ENCODE results near the gene RBM25.

The RBM25 gene

DNA sequence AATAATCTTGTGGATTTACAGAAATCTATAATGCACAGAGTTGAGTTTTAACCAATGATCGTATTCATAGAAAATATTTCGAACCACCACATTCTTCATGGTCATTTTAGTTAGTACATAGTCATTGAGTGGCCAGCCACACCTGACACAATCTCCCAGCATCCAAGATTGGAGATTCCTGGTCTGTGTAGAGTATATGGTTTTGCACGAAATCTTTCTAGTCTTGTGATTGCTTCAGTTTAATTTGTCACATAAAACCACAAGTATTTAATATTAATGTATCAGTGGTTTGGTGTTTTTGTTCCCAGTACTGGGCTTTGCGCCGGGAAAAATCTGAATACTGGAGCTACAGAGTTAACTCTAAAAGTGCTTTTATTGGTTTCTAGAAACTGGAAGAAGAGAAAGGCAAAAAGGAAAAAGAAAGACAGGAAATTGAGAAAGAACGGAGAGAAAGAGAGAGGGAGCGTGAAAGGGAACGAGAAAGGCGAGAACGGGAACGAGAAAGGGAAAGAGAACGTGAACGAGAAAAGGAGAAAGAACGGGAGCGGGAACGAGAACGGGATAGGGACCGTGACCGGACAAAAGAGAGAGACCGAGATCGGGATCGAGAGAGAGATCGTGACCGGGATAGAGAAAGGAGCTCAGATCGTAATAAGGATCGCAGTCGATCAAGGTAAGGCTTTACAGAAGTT, 44.6 kb downstream of the RBM25 start:
- no peak for DNase-seq (ENCODE audit: low read depth in 2 of 2)

DNA sequence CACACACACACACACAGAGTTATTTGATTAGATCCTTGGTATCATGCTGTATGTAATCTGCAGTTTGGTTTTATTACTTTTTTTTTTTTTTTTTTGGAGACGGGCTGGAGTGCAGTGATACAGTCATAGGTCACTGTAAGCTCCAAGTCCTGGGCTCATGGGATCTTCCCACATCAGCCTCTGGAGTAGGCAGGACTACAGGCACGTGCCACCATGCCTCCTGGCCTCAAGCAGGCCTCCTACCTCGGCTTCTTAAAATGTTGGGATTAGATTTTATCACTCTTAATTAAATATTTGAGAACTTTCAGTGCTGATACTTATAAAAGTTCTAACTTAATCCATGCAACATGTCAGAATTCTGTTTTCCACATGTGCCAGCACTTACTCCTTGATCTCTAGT, 46.7 kb downstream of the RBM25 start:
- no peak for DNase-seq (ENCODE audit: low read depth in 2 of 2)

DNA sequence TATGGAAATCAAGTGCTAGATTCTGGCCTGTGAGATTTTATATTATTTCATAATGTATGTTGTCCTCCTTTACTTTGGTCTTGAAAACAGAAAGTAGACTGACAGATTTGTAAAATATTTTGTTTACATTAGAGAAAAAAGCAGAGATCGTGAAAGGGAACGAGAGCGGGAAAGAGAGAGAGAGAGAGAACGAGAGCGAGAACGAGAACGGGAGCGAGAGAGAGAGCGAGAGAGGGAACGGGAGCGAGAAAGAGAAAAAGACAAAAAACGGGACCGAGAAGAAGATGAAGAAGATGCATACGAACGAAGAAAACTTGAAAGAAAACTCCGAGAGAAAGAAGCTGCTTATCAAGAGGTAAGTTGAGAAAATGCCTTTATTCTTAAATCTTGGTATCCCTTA, 47.4 kb downstream of the RBM25 start:
- no peak for DNase-seq (ENCODE audit: low read depth in 2 of 2)

DNA sequence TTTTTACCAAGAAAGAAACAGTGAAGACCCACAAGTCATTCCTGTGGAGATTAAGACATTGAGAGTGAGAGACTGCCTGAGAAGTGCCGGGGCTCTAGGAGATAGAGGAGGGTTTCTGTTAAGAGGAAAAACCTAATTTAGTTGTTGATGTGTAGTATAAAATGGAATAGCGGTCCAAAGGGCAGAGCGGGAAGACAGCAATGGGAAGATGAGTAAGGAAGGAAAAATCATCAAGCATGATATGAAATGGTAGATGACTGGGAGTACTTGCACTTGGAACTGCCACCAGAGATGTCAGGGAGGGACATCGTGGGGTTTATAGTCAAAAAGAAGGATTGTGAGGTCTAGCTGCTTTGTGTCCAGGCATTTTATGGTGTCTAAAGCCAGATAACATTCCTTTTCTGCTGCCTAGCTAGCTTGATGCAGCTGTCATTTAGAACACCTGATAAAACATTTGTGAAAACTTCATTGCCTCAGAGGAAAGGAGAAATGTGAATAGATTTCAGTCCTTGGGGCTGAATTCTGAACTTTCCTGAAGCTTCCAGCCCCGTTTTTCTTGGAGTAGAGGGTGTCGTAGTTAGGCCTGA, 57.8 kb downstream of the RBM25 start:
- DNase-seq (ENCODE audit: low read depth in 2 of 2): no peak

DNA sequence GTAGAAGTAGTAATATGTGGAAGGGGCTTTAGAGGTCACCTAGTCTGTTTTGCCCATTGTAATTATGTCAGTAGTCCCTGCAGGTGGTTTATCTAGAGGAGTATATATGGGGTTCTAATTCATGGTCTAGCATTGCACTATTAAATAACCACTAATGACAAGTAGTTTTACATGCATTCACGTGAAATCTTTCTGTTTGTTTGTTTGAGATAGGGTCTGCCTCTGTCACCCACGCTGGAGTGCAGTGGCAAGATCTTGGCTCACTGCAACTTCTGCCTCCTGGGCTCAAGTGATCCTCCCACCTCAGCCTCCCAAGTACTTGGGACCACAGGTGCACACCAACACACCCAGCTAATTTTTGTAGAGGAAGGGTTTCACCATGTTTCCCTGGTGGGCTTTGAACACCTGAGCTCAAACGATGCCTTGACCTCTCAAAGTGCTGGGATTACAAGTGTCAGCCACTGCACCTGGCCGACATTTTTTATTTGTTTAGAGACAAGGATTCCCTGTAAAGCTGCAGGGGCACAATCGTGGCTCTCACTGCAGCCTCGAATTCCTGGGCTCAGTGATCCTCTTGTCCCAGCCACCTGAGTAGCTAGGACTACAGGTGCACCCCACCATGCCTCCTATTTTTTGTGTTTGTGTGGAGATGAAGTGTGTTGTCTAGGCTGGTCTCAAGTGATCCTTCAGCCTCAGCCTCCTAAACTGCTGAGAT, 66.0 kb downstream of the RBM25 start:
- no peak for DNase-seq (ENCODE audit: low read depth in 2 of 2)

DNA sequence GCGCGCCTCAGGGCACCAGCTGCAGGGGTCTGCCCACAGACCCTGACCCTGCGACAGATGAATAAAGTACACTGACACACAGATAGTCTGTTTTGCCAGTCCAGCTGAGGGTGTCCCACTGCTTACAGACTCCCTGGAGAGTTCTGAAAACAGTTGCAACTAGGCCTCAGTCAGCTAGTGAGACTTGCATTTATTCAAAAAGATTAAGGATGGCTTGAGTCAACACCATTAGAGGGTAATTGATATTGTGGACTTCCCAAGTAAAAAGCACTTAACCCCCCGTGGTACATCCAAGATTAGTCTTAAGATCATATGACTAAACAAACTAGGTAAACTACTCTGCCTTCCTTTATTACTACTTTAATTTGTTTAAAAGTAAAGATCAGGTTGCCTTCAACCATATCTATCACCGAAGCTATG, 66.8 kb downstream of the RBM25 start:
- DNase-seq (ENCODE audit: low read depth in 2 of 2): no peak

DNA sequence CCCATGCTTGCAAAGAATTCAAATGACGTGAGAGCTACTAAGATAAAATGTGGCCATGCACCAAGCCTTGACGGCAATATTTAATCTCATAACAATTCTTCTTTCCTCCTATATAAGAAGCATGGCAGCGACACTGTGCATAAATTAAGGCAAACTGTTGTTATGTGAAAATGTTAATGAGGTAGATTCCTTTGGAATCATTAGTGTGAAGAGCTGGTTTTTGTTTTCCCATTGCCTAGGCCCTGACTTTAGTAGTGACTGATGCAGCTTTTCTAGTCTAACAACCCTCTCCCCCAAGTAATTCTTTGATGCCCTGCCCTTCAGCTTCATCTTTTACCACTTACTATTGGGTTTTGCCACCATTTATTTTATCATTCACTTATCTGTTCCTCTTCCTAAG, 67.4 kb downstream of the RBM25 start:
- no peak for DNase-seq (ENCODE audit: low read depth in 2 of 2)

DNA sequence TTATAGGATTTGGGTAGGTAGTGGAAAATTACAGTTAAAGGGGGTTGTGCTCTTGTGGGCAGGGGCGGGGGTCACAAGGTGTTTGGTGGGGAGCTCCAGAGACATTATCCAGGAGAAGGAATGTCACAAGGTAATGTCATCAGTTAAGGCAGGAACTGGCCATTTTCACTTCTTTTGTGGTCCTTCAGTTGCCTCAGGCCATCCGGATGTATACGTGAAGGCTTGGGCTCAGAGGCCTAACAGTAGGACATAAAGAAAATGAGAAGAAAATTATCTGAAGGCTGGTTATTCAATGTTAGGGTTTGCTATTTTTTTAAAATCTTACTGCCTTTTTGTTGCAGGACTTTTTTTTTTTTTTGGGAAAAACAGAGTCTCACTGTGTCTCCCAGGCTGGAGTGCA, 75.5 kb downstream of the RBM25 start:
- no peak for DNase-seq (ENCODE audit: low read depth in 2 of 2)

DNA sequence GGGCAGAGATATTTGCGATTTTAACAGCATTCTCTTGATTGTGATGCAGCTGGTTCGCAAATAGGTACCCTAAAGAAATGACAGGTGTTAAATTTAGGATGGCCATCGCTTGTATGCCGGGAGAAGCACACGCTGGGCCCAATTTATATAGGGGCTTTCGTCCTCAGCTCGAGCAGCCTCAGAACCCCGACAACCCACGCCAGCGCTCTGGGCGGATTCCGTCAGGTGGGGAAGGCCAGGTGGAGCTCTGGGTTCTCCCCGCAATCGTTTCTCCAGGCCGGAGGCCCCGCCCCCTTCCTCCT, 77.7 kb downstream of the RBM25 start:
- no peak for DNase-seq (ENCODE audit: low read depth in 2 of 2)

DNA sequence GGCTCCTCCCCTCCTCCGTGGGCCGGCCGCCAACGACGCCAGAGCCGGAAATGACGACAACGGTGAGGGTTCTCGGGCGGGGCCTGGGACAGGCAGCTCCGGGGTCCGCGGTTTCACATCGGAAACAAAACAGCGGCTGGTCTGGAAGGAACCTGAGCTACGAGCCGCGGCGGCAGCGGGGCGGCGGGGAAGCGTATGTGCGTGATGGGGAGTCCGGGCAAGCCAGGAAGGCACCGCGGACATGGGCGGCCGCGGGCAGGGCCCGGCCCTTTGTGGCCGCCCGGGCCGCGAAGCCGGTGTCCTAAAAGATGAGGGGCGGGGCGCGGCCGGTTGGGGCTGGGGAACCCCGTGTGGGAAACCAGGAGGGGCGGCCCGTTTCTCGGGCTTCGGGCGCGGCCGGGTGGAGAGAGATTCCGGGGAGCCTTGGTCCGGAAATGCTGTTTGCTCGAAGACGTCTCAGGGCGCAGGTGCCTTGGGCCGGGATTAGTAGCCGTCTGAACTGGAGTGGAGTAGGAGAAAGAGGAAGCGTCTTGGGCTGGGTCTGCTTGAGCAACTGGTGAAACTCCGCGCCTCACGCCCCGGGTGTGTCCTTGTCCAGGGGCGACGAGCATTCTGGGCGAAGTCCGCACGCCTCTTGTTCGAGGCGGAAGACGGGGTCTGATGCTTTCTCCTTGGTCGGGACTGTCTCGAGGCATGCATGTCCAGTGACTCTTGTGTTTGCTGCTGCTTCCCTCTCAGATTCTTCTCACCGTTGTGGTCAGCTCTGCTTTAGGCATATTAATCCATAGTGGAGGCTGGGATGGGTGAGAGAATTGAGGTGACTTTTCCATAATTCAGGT, 78.3 kb downstream of the RBM25 start, which contains the start of gene PSEN1:
TSS of gene PSEN1 (plus strand) at position 121 of the 839 bp plus-strand sequence. CDS start 11,513 bp downstream, outside the sequence.
- peak; percentile 96 to 97 for DNase-seq (ENCODE audit: low read depth in 2 of 2)

DNA sequence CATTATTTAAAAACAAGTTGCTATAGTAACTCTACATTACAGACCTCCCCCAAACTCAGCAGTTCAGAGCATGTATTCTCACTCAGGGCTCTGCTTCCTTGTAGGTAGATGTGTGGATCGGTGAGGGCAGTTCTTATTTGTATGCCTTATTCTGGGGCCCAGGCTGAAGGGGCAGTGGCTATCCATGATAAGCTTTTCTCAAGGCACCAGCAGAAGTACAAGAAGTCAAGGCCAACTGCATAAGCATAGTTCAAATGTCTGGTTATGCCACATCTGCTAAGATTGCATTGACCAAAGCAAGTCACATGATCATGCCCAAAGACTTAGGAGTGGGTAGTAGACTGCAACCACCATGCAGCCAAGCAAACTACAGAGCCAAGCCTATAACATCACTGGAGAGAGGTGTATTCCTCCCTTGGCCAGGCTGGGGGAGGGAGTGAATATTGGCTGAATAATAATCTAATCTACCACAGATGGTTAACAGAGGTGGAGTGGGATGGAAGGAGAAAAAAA, 82.5 kb downstream of the RBM25 start:
- DNase-seq (ENCODE audit: low read depth in 2 of 2): no peak

DNA sequence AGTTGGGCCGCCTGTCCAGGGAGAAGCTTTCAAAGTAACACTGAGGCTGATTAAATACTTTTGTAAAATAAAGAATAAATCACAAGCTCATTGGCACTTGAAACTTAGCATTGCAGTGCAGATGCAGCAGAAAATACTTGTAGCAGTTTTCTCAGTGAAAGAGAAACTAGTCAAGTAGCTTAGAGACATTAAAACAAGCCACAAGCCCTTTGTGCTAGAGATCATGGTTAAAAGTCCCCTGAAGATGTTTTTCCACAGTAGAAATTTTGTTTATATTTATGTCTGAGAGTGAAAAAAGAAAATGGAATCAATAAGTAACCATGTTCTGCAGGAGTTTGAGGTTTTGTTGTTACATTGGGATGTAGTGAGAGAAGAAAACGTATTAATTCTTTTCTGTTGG, 83.9 kb downstream of the RBM25 start:
- no peak for DNase-seq (ENCODE audit: low read depth in 2 of 2)

DNA sequence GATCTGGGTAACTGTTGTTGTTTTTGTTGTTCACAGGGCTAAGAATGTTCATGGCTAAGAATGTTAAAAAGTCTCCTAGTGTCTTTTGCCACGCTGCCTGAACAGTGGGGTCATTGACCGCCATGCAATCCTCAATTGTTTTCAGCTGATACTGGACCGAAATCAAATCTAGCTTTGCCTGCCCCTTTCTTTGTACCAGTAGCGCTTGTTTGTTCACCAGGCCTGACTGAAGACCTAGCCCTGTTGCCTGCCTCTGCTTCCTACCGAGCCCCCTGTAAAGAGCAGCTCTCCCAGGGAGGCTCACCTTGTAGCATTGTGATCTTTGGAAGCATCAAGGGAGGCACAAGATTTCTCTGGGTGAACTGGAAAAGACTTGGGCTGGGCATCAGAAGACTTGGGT, 84.7 kb downstream of the RBM25 start:
- no peak for DNase-seq (ENCODE audit: low read depth in 2 of 2)

DNA sequence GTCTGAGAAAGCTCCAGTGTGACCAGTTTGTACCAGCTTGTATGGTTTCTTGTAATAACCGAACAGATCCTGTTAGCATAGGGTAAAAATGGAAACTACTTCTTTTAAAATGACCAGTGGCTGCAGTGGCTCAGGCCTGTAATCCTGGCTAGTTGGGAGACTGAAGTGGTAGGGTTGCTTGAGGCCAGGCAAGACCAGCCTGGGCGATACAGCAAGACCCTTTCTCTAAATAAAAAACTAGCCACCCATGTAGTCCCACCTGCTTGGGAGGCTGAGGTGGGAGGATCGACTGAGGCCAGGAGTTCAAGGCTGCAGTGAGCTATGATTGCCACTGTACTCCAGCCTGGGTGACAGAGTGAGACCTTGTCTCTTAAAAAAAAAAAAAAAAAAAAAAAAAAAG, 85.3 kb downstream of the RBM25 start:
- no peak for DNase-seq (ENCODE audit: low read depth in 2 of 2)

DNA sequence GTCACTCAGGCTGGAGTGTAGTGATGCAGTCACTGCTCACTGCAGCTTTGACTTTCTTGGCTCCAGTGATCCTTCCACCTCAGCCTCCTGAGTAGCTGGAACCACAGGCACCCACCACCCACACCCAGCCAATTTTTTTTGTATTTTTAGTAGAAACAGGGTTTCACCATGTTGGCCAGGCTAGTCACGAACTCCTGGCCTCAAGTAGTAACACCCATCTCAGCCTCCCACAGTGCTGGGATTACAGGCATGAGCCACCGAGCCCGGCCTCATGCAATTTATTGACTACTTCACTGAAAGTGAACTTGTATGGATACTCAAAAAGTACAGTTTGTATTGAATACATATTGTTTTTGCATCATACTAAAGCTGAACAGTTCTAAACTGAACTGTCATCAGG, 87.0 kb downstream of the RBM25 start:
- no peak for DNase-seq (ENCODE audit: low read depth in 2 of 2)

DNA sequence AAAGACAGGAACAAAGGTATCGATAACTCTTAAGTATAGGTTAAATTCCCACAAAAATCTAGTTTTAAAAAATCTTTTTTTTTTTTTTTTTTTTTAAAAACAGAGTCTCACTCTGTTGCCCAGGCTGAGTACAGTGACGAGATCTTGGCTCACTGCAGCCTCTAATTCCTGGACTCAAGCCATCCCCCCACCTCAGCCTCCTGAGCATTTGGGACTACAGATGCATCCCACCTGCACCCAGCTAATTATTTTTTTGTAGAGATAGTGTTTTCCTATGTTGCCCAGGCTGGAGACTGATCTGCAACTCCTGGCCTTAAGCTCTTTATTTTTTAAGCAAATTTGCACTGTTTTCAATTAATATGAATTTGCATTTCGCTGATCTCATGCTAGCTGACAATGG, 87.8 kb downstream of the RBM25 start:
- DNase-seq (ENCODE audit: low read depth in 2 of 2): no peak

DNA sequence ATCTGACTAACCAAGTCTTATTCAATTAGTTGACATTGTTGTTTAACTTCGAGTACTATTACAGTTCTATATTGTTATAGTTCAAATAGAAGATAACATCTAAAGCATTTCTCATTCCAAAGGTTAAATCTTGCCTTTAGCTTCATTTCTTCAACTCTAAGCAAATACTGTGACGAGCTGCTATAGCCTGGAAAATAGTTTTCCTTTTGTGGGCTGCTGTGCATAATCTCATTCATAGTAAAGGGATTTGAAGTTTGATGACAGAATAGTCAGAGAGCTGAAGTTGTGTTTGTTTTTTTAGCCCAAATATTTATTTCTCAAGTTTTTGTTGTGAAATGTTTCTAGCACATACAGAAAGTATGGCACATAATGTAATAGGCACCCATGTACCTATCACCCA, 91.4 kb downstream of the RBM25 start:
- DNase-seq (ENCODE audit: low read depth in 2 of 2): no peak

DNA sequence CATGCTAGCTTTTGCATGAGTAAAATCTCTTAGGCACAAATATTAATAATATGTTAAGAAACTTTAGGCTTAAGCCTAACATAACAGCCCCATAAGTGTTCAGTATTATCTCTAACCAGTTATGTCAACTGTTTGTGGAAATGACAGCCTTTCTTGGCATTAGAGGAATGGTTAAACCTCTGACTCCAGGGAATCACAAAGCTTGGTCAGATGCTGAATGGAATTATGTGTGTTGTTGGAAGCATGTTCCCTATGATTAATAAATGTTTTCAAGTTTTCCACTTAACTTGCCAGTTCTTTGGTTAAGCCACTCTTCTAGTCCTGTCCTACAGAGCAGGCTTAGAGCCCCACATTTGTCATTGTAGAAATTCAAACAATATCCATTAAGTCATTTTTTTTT, 94.9 kb downstream of the RBM25 start:
- no peak for DNase-seq (ENCODE audit: low read depth in 2 of 2)

DNA sequence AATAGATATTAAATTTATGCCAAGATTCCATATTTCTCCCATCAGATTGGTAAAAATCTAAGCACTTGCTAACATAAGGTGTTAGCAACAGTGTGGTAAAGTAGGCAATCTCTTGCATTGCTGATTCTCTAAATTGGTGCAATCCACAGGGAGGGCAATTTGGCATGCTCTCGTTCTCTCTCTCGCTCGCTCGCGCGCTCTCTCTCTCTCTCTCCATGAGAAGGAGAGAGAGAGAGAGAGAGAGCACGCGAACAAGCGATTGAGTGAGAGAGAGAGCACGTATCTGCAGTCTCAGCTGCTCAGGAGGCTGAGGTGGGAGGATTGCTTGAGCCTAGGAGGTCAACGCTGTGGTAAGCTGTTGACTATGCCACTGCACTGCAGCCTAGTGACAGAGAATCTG, 103.9 kb downstream of the RBM25 start:
- DNase-seq (ENCODE audit: low read depth in 2 of 2): no peak

DNA sequence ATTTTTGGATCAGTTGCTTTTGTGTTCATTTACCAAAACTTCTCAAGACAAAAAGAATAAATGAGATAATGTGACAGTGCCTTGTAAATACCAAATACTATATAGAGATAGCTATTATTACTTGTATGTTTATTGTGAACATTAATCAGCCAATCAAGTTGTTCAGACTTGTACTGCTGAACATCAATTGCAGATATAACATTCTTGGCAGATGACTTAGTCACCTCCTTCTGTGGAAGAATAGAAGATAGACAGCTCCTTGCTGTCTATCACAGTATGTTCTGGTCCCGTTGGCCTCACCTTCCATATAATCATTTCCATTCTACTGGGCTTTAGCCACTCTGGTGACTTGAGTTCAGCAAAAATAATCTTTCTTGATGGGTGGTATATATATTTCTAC, 108.1 kb downstream of the RBM25 start:
- DNase-seq (ENCODE audit: low read depth in 2 of 2): no peak

DNA sequence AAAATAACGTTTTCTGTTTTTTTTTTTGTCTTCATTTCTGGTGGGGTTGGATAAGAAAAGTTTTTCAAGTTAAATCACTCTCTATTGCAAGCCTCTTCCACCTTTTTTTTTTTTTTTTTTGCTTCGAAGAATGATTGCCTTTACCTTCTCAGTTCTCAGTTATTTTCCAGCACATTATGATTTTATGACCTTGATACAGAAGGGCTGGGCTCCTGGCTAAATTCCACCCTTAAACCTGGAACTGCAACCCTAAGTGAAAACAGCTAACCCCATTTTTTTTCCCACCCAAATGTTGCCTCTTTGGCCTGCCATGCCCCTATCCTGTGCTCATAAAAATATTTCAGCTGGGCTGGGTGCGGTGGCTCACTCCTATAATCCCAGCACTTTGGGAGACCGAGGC, 109.4 kb downstream of the RBM25 start:
- DNase-seq (ENCODE audit: low read depth in 2 of 2): no peak

DNA sequence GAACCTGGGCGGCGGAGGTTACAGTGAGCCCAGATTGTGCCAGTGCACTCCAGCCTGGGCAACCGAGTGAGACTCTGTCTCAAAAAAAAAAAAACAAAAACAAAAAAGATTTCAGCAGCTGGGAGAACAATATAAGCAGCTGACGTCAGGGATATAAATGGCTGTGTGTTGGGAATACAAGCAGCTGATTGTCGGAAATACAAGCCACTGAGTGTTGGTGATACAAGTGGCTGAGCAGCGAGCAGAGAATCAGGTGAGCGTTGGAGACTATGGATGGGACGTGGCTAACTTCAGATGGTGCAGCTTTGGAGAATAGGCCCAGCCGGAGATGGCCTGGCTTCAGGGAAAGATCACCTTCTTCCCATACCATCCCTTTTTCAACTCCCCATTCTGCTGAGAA, 109.9 kb downstream of the RBM25 start:
- no peak for DNase-seq (ENCODE audit: low read depth in 2 of 2)

All from stimulated activated CD8-positive, alpha-beta memory T cell treated with anti-CD3 and anti-CD28 coated beads, Interleukin-15, amount 100 ng/mL, for 48 hours (primary cell).